Left lung (tissue), 10 donors: ENCODE measurements around the gene ECI2. TPM values are rescaled to one million over a fixed set of nuclear protein-coding genes. Genes with fewer than 3 reads are reported as not detected.

ENCODE experiments used
- ATAC-seq: fragments of 200-7000 bp; cut with Tn5 transposase; one replicate; pipeline ENCODE4 v1.9.1; 2020; ENCODE audit warnings: moderate library complexity
- DNase-seq, 4 donors: peaks; one replicate each; pipeline ENCODE4 v3.0.0-alpha.2; 2013 to 2020
- H3K27ac ChIP-seq, 2 donors: fragments of 200-600 bp; sonication (generic) in 1 of 2; one replicate each; pipeline versions ENCODE4 v1.5.0 to v1.8.0; 2020 to 2021
- H3K27me3 ChIP-seq, 2 donors: fragments of 200-600 bp; sonication (generic) in 1 of 2; one replicate each; pipeline versions ENCODE4 v1.5.0 to v1.8.0; 2020 to 2021
- H3K36me3 ChIP-seq, 2 donors: fragments of 200-600 bp; sonication (generic) in 1 of 2; one replicate each; pipeline versions ENCODE4 v1.5.0 to v1.8.0; 2020 to 2021
- H3K4me1 ChIP-seq, 2 donors: fragments of 200-600 bp; one replicate each; pipeline ENCODE4 v1.8.0; 2021
- H3K4me3 ChIP-seq, 2 donors: fragments of 200-600 bp; sonication (generic) in 1 of 2; one replicate each; pipeline versions ENCODE4 v1.5.0 to v1.8.0; 2020 to 2021; ENCODE audit warnings: mild to moderate bottlenecking in 1 of 2
- H3K9me3 ChIP-seq, 2 donors: fragments of 200-600 bp; sonication (generic) in 1 of 2; one replicate each; pipeline versions ENCODE4 v1.5.0 to v1.8.0; 2020 to 2021
- CTCF ChIP-seq, 2 donors: fragments of 200-600 bp; sonication (generic) in 1 of 2; IDR thresholded peaks; one replicate each; pipeline versions ENCODE4 v1.5.0 to v1.8.0; 2021; ENCODE audit warnings: antibody characterized with exemption in 2 of 2
- intact Hi-C, 2 donors: fragments of 100-400 bp; cut with DNase I; formaldehyde crosslinking; loops; one replicate each; pipeline versions ENCODE4 v1.11.2 to v1.14.2; 2022
- polyA plus RNA-seq, 6 donors: library from polyadenylated mRNA; unstranded; fragments of 120-200 nt; gene quantifications; one replicate each; pipeline ENCODE4 v1.2.1, GENCODE V29; 2013; ENCODE audit not compliant: insufficient read length in 6 of 6
- total RNA-seq, 2 donors: library from RNA; stranded (reverse); fragmentation: NEBNext Ultra II Directional; extraction: Animal tissue kit (Norgen Biotek cat#: 25700); gene quantifications; one replicate each; pipeline ENCODE4 v1.2.1, GENCODE V29; 2021
- donor health status: DM: no; HTN: yes; CAD: no.
- donor health status: DM: no; HTN: no; CAD: no.

Gene ECI2
- total and polyA plus RNA-seq, 8 donors = 34.4 to 86.5 (median 73.9) TPM

DNA sequence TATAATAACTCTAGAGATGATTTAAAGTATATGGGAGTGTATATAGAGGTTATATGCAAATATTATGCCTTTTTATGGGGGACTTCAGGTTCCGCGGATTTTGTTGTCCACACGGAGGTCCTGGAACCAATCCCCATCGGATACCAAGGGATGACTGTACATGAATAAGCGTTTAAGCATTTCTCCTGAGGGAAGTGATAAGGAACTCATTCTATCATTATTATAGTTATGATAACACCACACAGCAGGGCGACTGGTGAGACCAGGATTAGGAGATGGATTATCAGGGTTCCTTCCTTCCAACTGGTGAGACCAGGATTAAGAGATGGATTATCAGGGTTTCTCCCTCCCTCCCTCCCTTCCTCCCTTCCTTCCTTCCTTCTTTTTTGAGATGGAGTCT is 6.6 kb downstream of the ECI2 start:
- H3K9me3 ChIP-seq = no peaks in the 10 kb centered on the region
- no peaks in the 10 kb centered on the region for H3K27me3 ChIP-seq
- peaks cover 0 to 63% of the 10 kb centered on the region in 2 donors for H3K36me3 ChIP-seq
- TF ChIP-seq CTCF (IDR thresholded peaks at IDR 0.05) = no peak
- peaks cover 3 to 7% of the 10 kb centered on the region in 2 donors for H3K4me1 ChIP-seq
- ATAC-seq (no peak), DNase-seq (no peak)
- intact Hi-C loops = no loop called here
- H3K27ac ChIP-seq = no peak overlapping the region
- no peak overlapping the region for H3K4me3 ChIP-seq

DNA sequence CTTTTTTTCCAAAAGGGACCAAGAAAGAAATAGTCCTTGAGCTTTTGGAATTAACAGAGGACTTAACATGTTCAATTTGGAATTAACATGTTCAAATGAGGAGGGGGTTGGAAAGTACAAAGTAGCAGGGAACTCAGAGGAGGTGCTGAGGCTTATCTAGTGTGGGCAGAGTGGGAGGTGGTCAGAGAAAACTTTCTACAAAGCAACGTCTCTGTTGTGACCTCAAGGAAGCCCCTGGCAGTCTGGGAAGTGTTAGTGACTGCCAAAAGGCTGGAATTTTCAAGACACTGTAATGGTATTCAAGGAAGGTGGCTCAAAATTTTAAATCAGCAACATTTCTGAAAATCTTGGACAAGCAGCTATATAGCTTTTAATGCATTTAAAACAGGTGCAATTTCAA is 7.3 kb downstream of the ECI2 start:
- intact Hi-C loops = no loop called here

DNA sequence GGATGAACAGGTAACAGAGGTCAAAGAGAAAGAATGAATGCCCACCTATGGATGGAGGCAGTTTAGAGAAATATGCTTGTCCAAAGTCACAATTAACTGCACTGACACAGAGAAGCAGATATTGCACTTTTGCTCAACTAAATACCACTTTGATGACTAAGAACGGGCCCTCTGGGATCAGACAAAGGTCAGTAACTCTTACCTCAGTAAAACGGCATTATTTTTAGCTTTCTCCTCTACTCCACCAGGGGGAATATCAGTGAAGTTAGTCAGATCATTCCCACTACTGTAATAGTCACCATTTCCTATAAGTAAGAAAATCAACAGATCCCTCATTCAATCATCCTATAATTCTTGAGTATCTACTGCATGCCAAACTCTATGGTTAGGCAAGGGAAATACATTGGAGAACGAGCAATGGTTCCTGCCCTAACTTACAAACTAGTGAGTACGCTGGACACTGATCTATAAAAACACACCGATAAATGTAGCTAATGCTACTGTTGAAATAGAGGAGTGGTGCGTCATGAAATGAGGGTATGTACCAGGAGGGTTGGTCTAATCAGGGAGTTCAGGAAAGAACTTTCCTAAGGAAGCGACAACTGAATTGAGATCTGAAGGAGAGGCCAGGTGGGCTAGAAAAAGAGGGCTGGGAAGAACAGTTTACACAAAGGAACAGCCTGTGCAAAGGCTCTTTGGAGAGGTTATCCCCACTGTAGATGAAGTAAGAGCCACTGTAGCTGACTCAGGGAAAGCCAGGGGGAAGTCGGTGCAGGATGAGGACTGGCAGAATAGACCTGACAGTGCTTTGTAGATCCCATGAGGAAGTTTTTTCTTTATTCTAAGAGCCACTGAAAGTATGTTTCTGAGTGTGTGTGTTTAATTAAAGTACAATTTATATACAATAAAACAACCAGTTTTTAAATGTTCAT is 9.2 kb downstream of the ECI2 start:
- ATAC-seq (peak; percentile 53), DNase-seq (no peak)
- Histone ChIP-seq H3K36me3 (peaks cover 0 to 85% of the 10 kb centered on the region in 2 donors), H3K4me3 (no peak overlapping the region), H3K4me1 (no peaks in the 10 kb centered on the region), H3K27ac (no peak overlapping the region), H3K27me3 (no peaks in the 10 kb centered on the region), H3K9me3 (no peaks in the 10 kb centered on the region)
- TF ChIP-seq CTCF (IDR thresholded peaks at IDR 0.05) = no peak
- intact Hi-C loops = no loop called here

More for the DNA sequence above, 7.3 kb downstream of the ECI2 start:
- Histone ChIP-seq H3K4me3 (no peak overlapping the region), H3K27ac (no peak overlapping the region), H3K9me3 (no peaks in the 10 kb centered on the region), H3K36me3 (peaks cover 0 to 69% of the 10 kb centered on the region in 2 donors), H3K4me1 (peaks cover 0 to under 1% of the 10 kb centered on the region in 2 donors), H3K27me3 (no peaks in the 10 kb centered on the region)
- no peak for ATAC-seq
- no peak for DNase-seq
- no peak for TF ChIP-seq CTCF (IDR thresholded peaks at IDR 0.05)

DNA sequence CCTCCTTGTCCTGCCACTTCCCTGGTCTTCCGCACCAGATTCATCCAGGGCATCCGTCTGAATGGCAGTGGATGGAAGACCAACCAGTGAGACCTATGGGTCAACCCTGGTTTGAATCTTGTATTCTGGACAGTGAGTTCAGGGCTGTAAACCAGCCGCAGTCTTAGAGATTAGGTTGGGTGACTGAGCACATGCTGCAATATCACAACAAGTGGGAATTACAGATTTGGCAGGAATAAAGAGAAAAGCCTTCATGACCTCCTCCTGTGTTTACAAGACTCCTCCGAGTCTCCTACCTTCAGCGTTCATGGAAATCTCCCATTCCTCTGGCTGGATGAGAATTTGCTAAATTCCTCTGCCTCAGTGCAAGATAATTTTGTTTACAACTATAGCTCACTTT is 9.9 kb downstream of the ECI2 start:
- ATAC-seq = no peak
- H3K9me3 ChIP-seq = no peaks in the 10 kb centered on the region
- no peaks in the 10 kb centered on the region for H3K27me3 ChIP-seq
- intact Hi-C loops = no loop called here
- H3K4me3 ChIP-seq = no peak overlapping the region
- H3K36me3 ChIP-seq = peaks cover 0 to 91% of the 10 kb centered on the region in 2 donors
- no peak for DNase-seq
- H3K4me1 ChIP-seq = no peaks in the 10 kb centered on the region
- no peak overlapping the region for H3K27ac ChIP-seq
- no peak for TF ChIP-seq CTCF (IDR thresholded peaks at IDR 0.05)

GRCh38 chr6:4124351-4124750 is 11.0 kb downstream of the ECI2 start:
- Histone ChIP-seq H3K4me1 (no peaks in the 10 kb centered on the region), H3K27ac (no peak overlapping the region), H3K27me3 (no peaks in the 10 kb centered on the region), H3K9me3 (no peaks in the 10 kb centered on the region), H3K4me3 (no peak overlapping the region), H3K36me3 (peaks cover 0 to 91% of the 10 kb centered on the region in 2 donors)
- no peak for TF ChIP-seq CTCF (IDR thresholded peaks at IDR 0.05)
- DNase-seq (no peak), ATAC-seq (no peak)
- intact Hi-C loops = no loop called here
